ENCODE measurements around the gene RUNX2.

The RUNX2 gene

DNA sequence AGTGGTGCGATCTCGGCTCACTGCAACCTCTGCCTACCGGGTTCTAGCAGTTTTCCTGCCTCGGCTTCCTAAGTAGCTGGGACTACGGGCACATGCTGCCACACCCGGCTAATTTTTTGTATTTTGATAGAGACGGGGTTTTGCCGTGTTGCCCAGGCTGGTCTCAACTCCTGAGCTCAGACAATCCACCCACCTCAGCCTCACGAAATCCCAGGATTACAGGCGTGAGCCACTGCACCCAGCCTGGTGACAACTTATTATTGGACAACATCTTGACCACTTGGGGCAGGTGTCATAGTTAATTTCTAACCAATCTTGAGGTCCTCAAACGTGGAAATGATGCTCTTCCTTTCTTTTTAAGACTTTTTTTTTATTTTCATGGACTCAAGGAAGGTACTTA, 383.9 kb downstream of the RUNX2 start:
- Histone ChIP-seq H2AFZ (ENCODE audit: low read length) (no peak overlapping the region), H3K9me3 (ENCODE audit: low read length) (no peaks in the 10 kb centered on the region), H3K4me3 (ENCODE audit: low read depth, low read length, poor library complexity, severe bottlenecking) (no peak overlapping the region), H3F3A (ENCODE audit: insufficient read depth, low read length) (no peaks in the 10 kb centered on the region), H3K27me3 (ENCODE audit: insufficient read depth, low read length) (0 out of 2 replicates have a peak, but pooled peaks cover 5% of the 10 kb centered on the region), H3K79me2 (ENCODE audit: insufficient read depth, low read length) (no peaks in the 10 kb centered on the region), H3K27ac (ENCODE audit: low read depth, low read length, poor library complexity, severe bottlenecking) (no peak overlapping the region), H3K4me2 (ENCODE audit: low read length) (no peak overlapping the region), H4K20me1 (ENCODE audit: insufficient read depth, low read length) (no peaks in the 10 kb centered on the region), H3K9ac (ENCODE audit: low read length) (no peak overlapping the region), H3K4me1 (ENCODE audit: insufficient read depth, low read length, severe bottlenecking) (no peaks in the 10 kb centered on the region), H3K9me2 (ENCODE audit: low read depth, low read length) (no peaks in the 10 kb centered on the region), H3K36me3 (ENCODE audit: insufficient read depth, low read length) (no peaks in the 10 kb centered on the region)
- no peak for TF ChIP-seq EZH2 (IDR thresholded peaks at IDR 0.05; ENCODE audit: borderline replicate concordance, low read length)
- TF ChIP-seq, protein P1, sequence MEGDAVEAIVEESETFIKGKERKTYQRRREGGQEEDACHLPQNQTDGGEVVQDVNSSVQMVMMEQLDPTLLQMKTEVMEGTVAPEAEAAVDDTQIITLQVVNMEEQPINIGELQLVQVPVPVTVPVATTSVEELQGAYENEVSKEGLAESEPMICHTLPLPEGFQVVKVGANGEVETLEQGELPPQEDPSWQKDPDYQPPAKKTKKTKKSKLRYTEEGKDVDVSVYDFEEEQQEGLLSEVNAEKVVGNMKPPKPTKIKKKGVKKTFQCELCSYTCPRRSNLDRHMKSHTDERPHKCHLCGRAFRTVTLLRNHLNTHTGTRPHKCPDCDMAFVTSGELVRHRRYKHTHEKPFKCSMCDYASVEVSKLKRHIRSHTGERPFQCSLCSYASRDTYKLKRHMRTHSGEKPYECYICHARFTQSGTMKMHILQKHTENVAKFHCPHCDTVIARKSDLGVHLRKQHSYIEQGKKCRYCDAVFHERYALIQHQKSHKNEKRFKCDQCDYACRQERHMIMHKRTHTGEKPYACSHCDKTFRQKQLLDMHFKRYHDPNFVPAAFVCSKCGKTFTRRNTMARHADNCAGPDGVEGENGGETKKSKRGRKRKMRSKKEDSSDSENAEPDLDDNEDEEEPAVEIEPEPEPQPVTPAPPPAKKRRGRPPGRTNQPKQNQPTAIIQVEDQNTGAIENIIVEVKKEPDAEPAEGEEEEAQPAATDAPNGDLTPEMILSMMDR (IDR thresholded peaks at IDR 0.05; ENCODE audit: low read length): no peak

DNA sequence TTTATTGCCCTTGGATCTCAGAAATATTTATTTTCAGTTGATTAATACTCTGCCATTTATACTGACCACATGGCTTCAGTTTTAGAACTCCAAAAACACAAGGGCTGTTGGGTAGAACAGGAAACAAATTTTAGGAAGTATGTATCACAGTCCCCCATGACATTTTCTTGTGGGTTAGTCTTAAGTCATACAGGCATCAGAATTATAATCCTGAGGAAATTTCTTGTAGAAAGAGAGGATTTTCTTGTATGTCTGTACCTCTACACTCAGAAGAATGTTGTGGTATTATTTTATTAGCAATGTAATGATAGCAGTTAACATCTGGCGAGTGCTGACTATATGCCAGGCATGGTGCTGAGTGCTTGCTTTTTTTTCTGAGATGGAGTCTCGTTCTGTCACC, 384.7 kb downstream of the RUNX2 start:
- Histone ChIP-seq H3K27me3 (ENCODE audit: insufficient read depth, low read length) (0 out of 2 replicates have a peak, but pooled peaks cover 5% of the 10 kb centered on the region), H3F3A (ENCODE audit: insufficient read depth, low read length) (no peaks in the 10 kb centered on the region), H3K4me1 (ENCODE audit: insufficient read depth, low read length, severe bottlenecking) (no peaks in the 10 kb centered on the region), H3K4me2 (ENCODE audit: low read length) (no peak overlapping the region), H3K9me2 (ENCODE audit: low read depth, low read length) (no peaks in the 10 kb centered on the region), H3K79me2 (ENCODE audit: insufficient read depth, low read length) (no peaks in the 10 kb centered on the region), H2AFZ (ENCODE audit: low read length) (no peak overlapping the region), H3K9ac (ENCODE audit: low read length) (no peak overlapping the region), H3K9me3 (ENCODE audit: low read length) (no peaks in the 10 kb centered on the region), H3K27ac (ENCODE audit: low read depth, low read length, poor library complexity, severe bottlenecking) (no peak overlapping the region), H4K20me1 (ENCODE audit: insufficient read depth, low read length) (no peaks in the 10 kb centered on the region), H3K4me3 (ENCODE audit: low read depth, low read length, poor library complexity, severe bottlenecking) (no peak overlapping the region), H3K36me3 (ENCODE audit: insufficient read depth, low read length) (no peaks in the 10 kb centered on the region)
- no peak for TF ChIP-seq EZH2 (IDR thresholded peaks at IDR 0.05; ENCODE audit: borderline replicate concordance, low read length)
- TF ChIP-seq, protein P1 (IDR thresholded peaks at IDR 0.05; ENCODE audit: low read length): no peak

Data from OCI-LY1 (cell line).